ENCODE data around the gene TM7SF2.

TM7SF2 gene

GRCh38 chr11:65083834-65084597 lies 27.7 kb upstream of the TM7SF2 start, which contains the start of the genes CDCA5 and ZFPL1:
Gene CDCA5 (minus strand): TSS chr11:65084040. CDS start chr11:65083978, 62 bp downstream.
Gene ZFPL1 (plus strand): TSS chr11:65084222. CDS start chr11:65084699, 477 bp downstream.
- peak; percentile 89 for DNase-seq (ENCODE audit: extremely low read depth, low read depth)
- TF ChIP-seq CTCF (IDR thresholded peaks at IDR 0.05; ENCODE audit: low read depth, low read length) = no peak

GRCh38 chr11:65084598-65085375 lies 26.9 kb upstream of the TM7SF2 start:
- no peak for TF ChIP-seq CTCF (IDR thresholded peaks at IDR 0.05; ENCODE audit: low read depth, low read length)
- no peak for DNase-seq (ENCODE audit: extremely low read depth, low read depth)

- no peak for DNase-seq (ENCODE audit: extremely low read depth, low read depth)
- no peak for TF ChIP-seq CTCF (IDR thresholded peaks at IDR 0.05; ENCODE audit: low read depth, low read length)
Observed at GRCh38 chr11:65085446-65085845, 26.2 kb upstream of the TM7SF2 start.

GRCh38 chr11:65086809-65087208 lies 24.9 kb upstream of the TM7SF2 start:
- TF ChIP-seq CTCF (IDR thresholded peaks at IDR 0.05; ENCODE audit: low read depth, low read length) = no peak
- no peak for DNase-seq (ENCODE audit: extremely low read depth, low read depth)

- TF ChIP-seq CTCF (IDR thresholded peaks at IDR 0.05; ENCODE audit: low read depth, low read length) = no peak
Observed at GRCh38 chr11:65087216-65087615, 24.5 kb upstream of the TM7SF2 start.

GRCh38 chr11:65087827-65088226 lies 23.8 kb upstream of the TM7SF2 start:
- no peak for TF ChIP-seq CTCF (IDR thresholded peaks at IDR 0.05; ENCODE audit: low read depth, low read length)
- DNase-seq (ENCODE audit: extremely low read depth, low read depth) = no peak

More at GRCh38 chr11:65087216-65087615, 24.5 kb upstream of the TM7SF2 start:
- no peak for DNase-seq (ENCODE audit: extremely low read depth, low read depth)

GRCh38 chr11:65089621-65090020 lies 22.1 kb upstream of the TM7SF2 start:
- no peak for DNase-seq (ENCODE audit: extremely low read depth, low read depth)
- no peak for TF ChIP-seq CTCF (IDR thresholded peaks at IDR 0.05; ENCODE audit: low read depth, low read length)

All from AG09319 (cell line).